ENCODE results near the gene RARRES2. TPM values are rescaled to one million over a fixed set of nuclear protein-coding genes. Genes with fewer than 3 reads are reported as not detected.
A peak's percentile ranks its signal among the peaks of the same experiment; 100 is the strongest.

The RARRES2 gene
- total RNA-seq, 4 donors from 2014 or later, result 12.8 to 23.4 (median 16.5) TPM

DNA sequence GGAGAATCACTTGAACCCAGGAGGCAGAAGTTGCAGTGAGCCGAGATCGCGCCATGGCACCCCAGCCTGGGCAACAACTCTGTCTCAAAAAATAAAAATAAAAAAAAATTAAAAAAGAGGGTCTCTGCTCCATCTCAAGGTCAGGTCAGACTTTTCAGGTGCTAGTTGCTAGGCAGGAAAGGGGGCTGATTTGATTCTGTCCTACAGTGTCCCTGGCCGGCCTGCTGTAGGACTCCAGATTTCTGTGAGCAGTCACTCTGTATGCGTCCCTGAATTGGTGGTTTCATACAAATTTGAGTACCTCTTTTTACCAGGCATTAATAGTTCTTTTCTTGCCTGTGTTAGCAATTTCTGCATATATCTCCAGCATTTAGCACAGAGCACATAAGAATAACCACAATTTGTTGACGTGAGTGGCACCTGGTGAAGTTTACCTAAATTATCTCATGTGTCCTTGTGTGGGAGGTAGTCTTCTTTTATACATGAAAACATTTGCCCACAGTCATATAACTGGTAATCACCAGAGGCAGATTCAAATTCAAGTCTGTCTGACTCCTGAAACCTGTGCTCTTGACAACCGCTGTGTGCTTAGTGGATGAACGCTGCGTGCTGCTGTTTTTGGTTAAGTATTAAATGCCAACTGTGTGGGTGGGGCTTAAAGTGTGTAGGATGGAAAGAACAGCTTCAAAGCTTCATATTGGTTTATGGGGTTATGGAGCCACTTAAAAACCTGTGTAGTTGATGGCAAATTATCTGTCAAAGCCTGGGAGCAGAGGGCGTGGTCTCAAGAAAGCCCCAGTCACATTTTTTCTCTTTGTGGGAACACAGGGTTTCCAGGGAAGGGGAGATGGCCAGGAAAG is 34.5 kb upstream of the RARRES2 start:
- TF ChIP-seq POLR2A (IDR thresholded peaks at IDR 0.05) (no peak), EP300 (IDR thresholded peaks at IDR 0.05) (no peak), POLR2AphosphoS5 (IDR thresholded peaks at IDR 0.05) (no peak)
- TF ChIP-seq, protein P1, sequence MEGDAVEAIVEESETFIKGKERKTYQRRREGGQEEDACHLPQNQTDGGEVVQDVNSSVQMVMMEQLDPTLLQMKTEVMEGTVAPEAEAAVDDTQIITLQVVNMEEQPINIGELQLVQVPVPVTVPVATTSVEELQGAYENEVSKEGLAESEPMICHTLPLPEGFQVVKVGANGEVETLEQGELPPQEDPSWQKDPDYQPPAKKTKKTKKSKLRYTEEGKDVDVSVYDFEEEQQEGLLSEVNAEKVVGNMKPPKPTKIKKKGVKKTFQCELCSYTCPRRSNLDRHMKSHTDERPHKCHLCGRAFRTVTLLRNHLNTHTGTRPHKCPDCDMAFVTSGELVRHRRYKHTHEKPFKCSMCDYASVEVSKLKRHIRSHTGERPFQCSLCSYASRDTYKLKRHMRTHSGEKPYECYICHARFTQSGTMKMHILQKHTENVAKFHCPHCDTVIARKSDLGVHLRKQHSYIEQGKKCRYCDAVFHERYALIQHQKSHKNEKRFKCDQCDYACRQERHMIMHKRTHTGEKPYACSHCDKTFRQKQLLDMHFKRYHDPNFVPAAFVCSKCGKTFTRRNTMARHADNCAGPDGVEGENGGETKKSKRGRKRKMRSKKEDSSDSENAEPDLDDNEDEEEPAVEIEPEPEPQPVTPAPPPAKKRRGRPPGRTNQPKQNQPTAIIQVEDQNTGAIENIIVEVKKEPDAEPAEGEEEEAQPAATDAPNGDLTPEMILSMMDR (IDR thresholded peaks at IDR 0.05), result no peak
- H3K9me3 ChIP-seq, result no peaks in the 10 kb centered on the region
- peaks cover 32% of the 10 kb centered on the region for H3K36me3 ChIP-seq
- no peak overlapping the region for H3K27ac ChIP-seq
- DNase-seq (ENCODE audit: low spot score in 2 of 2), result no peak
- H3K4me1 ChIP-seq, result peaks cover 67% of the 10 kb centered on the region
- H3K27me3 ChIP-seq, result no peaks in the 10 kb centered on the region
- WGBS, result 79% methylated on average over 10 of the region's 10 CpGs
- H3K4me3 ChIP-seq, result no peak overlapping the region

DNA sequence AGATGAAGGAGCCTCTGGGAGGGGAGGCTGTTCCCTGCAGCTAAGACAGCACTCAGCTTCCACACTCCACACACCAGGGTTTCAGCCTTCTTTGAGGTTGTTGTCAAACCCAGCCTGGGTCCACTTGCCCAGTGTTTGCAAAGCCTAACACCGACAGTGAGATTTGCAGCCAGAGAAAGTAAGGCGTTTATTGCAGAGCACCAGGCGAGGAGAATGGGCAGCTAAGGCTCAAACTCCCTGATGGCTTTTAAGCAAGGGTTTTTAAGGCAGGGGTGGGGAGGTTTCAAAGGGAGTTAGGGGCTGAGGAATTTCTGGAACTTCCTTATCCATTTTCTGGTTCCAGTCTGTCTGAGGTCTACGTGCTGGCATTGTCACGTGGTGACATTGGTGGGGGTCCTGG is 33.0 kb upstream of the RARRES2 start:
- Histone ChIP-seq H3K4me3 (no peak overlapping the region), H3K27ac (no peak overlapping the region), H3K4me1 (peaks cover 68% of the 10 kb centered on the region), H3K9me3 (no peaks in the 10 kb centered on the region), H3K27me3 (no peaks in the 10 kb centered on the region), H3K36me3 (peaks cover 32% of the 10 kb centered on the region)
- DNase-seq (ENCODE audit: low spot score in 2 of 2), result peak in 1 of 2 donors; percentile 11
- 100% methylated on average over 4 of the region's 5 CpGs for WGBS
- TF ChIP-seq EP300 (IDR thresholded peaks at IDR 0.05), result no peak
- TF ChIP-seq POLR2AphosphoS5 (IDR thresholded peaks at IDR 0.05), result no peak
- TF ChIP-seq POLR2A (IDR thresholded peaks at IDR 0.05), result no peak
- TF ChIP-seq, protein P1 (IDR thresholded peaks at IDR 0.05), result no peak

DNA sequence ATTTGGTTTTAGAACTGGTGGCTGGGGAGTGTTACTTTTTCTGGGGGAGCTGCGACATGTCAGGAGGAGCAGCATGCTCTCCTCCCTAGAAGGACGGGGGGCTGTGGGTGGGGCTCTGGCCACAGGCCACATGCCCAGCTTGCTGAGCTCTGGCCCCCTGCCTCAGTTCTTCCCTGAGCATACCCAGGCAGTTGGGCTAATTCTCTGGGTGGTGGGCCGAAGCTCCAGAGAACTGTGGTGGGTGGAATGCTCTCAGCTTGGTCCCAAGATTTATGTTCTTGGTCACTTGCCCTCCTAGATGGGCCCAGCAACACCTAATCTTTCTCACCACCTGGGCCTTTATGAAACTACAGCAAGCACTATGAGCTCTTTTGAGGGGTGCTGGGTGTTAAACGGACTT is 32.6 kb upstream of the RARRES2 start:
- no peak for DNase-seq (ENCODE audit: low spot score in 2 of 2)
- no peak for TF ChIP-seq EP300 (IDR thresholded peaks at IDR 0.05)
- no peak for TF ChIP-seq POLR2AphosphoS5 (IDR thresholded peaks at IDR 0.05)
- no peak for TF ChIP-seq POLR2A (IDR thresholded peaks at IDR 0.05)
- TF ChIP-seq, protein P1 (IDR thresholded peaks at IDR 0.05), result no peak
- no peaks in the 10 kb centered on the region for H3K9me3 ChIP-seq
- no peaks in the 10 kb centered on the region for H3K27me3 ChIP-seq
- peaks cover 71% of the 10 kb centered on the region for H3K4me1 ChIP-seq
- 100% methylated on average over 3 of the region's 4 CpGs for WGBS
- no peak overlapping the region for H3K4me3 ChIP-seq
- peaks cover 32% of the 10 kb centered on the region for H3K36me3 ChIP-seq
- H3K27ac ChIP-seq, result no peak overlapping the region

DNA sequence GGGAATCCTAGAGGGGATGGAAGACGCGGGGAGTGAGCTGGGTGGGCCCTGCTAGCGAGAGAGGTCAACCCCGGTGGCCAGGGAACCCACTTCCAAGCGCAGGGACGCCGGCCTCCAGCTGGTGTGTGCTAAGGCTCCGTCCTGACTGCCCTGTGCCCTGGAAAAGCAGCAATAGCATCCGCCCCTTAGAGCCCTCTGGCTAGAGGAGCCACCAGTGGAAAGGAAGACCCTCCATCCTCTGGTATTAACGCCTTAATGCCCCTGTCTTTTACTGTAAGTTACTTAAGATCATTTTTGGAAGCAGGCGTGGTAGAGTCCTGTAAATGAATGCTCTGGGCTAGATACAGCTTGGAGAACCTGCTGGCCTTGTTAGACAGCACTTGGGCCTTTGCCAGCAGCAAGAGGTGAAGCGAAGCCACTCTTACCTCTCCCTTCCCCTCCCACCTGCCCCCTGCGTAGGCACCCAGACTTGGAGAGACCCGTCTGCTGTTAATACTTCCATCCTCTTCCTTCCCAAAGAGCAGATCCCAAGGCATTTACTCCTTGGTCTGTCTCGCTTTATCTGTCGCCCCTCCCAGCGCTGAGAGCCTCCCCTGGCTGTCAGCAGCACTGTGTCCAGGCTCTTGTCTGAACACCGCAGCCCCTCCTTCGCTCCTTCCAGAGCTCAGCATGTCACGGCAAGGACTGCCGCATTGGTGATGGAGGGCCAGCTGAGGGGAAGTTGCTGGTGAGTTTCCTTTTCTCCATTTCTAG is 31.8 kb upstream of the RARRES2 start:
- H3K27me3 ChIP-seq, result no peaks in the 10 kb centered on the region
- DNase-seq (ENCODE audit: low spot score in 2 of 2), result no peak
- WGBS, result 67% methylated on average over 21 of the region's 21 CpGs
- H3K9me3 ChIP-seq, result no peaks in the 10 kb centered on the region
- no peak overlapping the region for H3K27ac ChIP-seq
- H3K36me3 ChIP-seq, result peaks cover 32% of the 10 kb centered on the region
- TF ChIP-seq POLR2A (IDR thresholded peaks at IDR 0.05), result no peak
- TF ChIP-seq EP300 (IDR thresholded peaks at IDR 0.05), result no peak
- no peak for TF ChIP-seq POLR2AphosphoS5 (IDR thresholded peaks at IDR 0.05)
- TF ChIP-seq, protein P1 (IDR thresholded peaks at IDR 0.05), result no peak
- no peak overlapping the region for H3K4me3 ChIP-seq
- peaks cover 65% of the 10 kb centered on the region for H3K4me1 ChIP-seq

Measured in suprapubic skin (tissue), 4 donors.